Pancreas (tissue), 10 donors: ENCODE data around the gene CDH13. TPM values are rescaled to one million over a fixed set of nuclear protein-coding genes. Genes with fewer than 3 reads are reported as not detected.

ENCODE experiments used
- ATAC-seq, 4 donors: fragments of 200-7000 bp; cut with Tn5 transposase; one replicate each; pipeline versions ENCODE4 v1.8.0 to v1.9.1; 2020; ENCODE audit warnings: mild to moderate bottlenecking in 4 of 4, moderate library complexity in 4 of 4
- DNase-seq, 6 donors: peaks; one replicate each; pipeline ENCODE4 v3.0.0-alpha.2; 2020
- FAIRE-seq: peaks from 2 replicates; lab custom pipeline; 2012; peaks lifted over from hg19 to GRCh38; lab: Jason Lieb, UNC
- H3K27ac ChIP-seq, 4 donors: fragments of 200-600 bp; sonication (generic); 1 replicate in 3 of 4; 2 replicates in 1 of 4; pipeline versions ENCODE4 v1.5.0 to v1.8.0; 2020
- H3K27me3 ChIP-seq, 4 donors: fragments of 200-600 bp; one replicate each; pipeline ENCODE4 v1.8.0; 2021
- H3K36me3 ChIP-seq, 3 donors: fragments of 200-600 bp; sonication (generic) in 1 of 3; one replicate each; pipeline versions ENCODE4 v1.5.0 to v1.8.0; 2020 to 2021
- H3K4me1 ChIP-seq, 3 donors: fragments of 200-600 bp; one replicate each; pipeline ENCODE4 v1.8.0; 2021
- H3K4me3 ChIP-seq, 4 donors: fragments of 200-600 bp; sonication (generic) in 2 of 4; one replicate each; pipeline versions ENCODE4 v1.5.0 to v1.8.0; 2020 to 2021
- H3K9me3 ChIP-seq, 4 donors: fragments of 200-600 bp; one replicate each; pipeline ENCODE4 v1.8.0; 2021
- CTCF ChIP-seq, 4 donors: fragments of 200-600 bp; sonication (generic) in 3 of 4; IDR thresholded peaks; one replicate each; pipeline versions ENCODE4 v1.5.0 to v1.8.0; 2021; ENCODE audit warnings: antibody characterized with exemption in 4 of 4
- WGBS, 2 donors: extraction: QIAGEN DNeasy Blood & Tissue Kit; methylation state at CpG; one replicate each; pipeline ENCODE4 v1.1.7; 2013; 5-methylcytosine and 5-hydroxymethylcytosine counted together
- intact Hi-C, 3 donors: fragments of 100-400 bp; cut with DNase I; formaldehyde crosslinking; loops; one replicate each; pipeline versions ENCODE4 v1.11.1 to v1.14.2; 2022
- polyA plus RNA-seq, 2 donors: library from polyadenylated mRNA; stranded (reverse); fragments of 200-250 nt; gene quantifications; one replicate each; pipeline ENCODE4 v1.2.3, GENCODE V29; 2013
- total RNA-seq, 6 donors: library from RNA; stranded (reverse); fragmentation: NEBNext Ultra II Directional in 4 of 6; extraction: Animal tissue kit (Norgen Biotek cat#: 25700) in 4 of 6; gene quantifications; one replicate each; pipeline versions ENCODE4 v1.2.1 to v1.2.4, GENCODE V29; 2021 to 2023
- donor health status: healthy with polysubstance abuse.
- donor health status: DM: no; HTN: no; CAD: no; lungs with moderate emphysema.
- donor health status: DM: no; HTN: no; CAD: no.
- donor health status: control.
- donor health status: control.
- donor health status: Bipolar disorder and iron deficiency.
- donor health status: DM: yes; HTN: yes; CAD: no.
- donor health status: DM: no; HTN: no; CAD: no.
- donor health status: DM: no; HTN: no; CAD: no.
- donor health status: DM: yes; HTN: yes; CAD: no.

Gene CDH13
- total and polyA plus RNA-seq, 8 donors = 0.12 to 1.0 (median 0.37) TPM

- no peak for TF ChIP-seq CTCF (IDR thresholded peaks at IDR 0.05)
Measured at GRCh38 chr16:83606486-83607030, 979.8 kb downstream of the CDH13 start.

GRCh38 chr16:83609178-83609577 is 982.4 kb downstream of the CDH13 start:
- Histone ChIP-seq H3K36me3 (no peaks in the 10 kb centered on the region), H3K4me3 (no peak overlapping the region), H3K27ac (no peak overlapping the region), H3K27me3 (no peaks in the 10 kb centered on the region), H3K4me1 (no peaks in the 10 kb centered on the region), H3K9me3 (no peaks in the 10 kb centered on the region)
- TF ChIP-seq CTCF (IDR thresholded peaks at IDR 0.05) = no peak
- 62 to 71% methylated on average over 4 of the region's 4 CpGs for WGBS, 2 donors
- intact Hi-C loops = no loop called here
- ATAC-seq = no peak
- no peak for FAIRE-seq
- no peak for DNase-seq

More at GRCh38 chr16:83606486-83607030, 979.8 kb downstream of the CDH13 start:
- Histone ChIP-seq H3K36me3 (no peaks in the 10 kb centered on the region), H3K27me3 (no peaks in the 10 kb centered on the region), H3K4me1 (no peaks in the 10 kb centered on the region), H3K27ac (no peak overlapping the region), H3K9me3 (no peaks in the 10 kb centered on the region), H3K4me3 (no peak overlapping the region)
- no peak for FAIRE-seq
- WGBS, 2 donors = 58 to 62% methylated on average over 7 of the region's 7 CpGs
- DNase-seq = no peak
- intact Hi-C loops = no loop called here
- ATAC-seq = no peak

GRCh38 chr16:83615141-83615952 is 988.6 kb downstream of the CDH13 start:
- WGBS, 2 donors = 46 to 58% methylated on average over 7 of the region's 7 CpGs
- ATAC-seq (no peak), FAIRE-seq (no peak), DNase-seq (no peak)
- intact Hi-C loops = no loop called here
- Histone ChIP-seq H3K36me3 (no peaks in the 10 kb centered on the region), H3K4me1 (no peaks in the 10 kb centered on the region), H3K27ac (no peak overlapping the region), H3K27me3 (peaks cover 0 to 5% (median 0%) of the 10 kb centered on the region in 4 donors), H3K9me3 (no peaks in the 10 kb centered on the region), H3K4me3 (no peak overlapping the region)
- TF ChIP-seq CTCF (IDR thresholded peaks at IDR 0.05) = no peak

- H3K27ac ChIP-seq = no peak overlapping the region
- 58 to 74% methylated on average over 8 of the region's 8 CpGs for WGBS, 2 donors
- FAIRE-seq (no peak), ATAC-seq (no peak), DNase-seq (no peak)
- no peaks in the 10 kb centered on the region for H3K4me1 ChIP-seq
- H3K4me3 ChIP-seq = no peak overlapping the region
- H3K27me3 ChIP-seq = peaks cover 0 to 5% (median 0%) of the 10 kb centered on the region in 4 donors
- no peaks in the 10 kb centered on the region for H3K9me3 ChIP-seq
- intact Hi-C loops = no loop called here
- TF ChIP-seq CTCF (IDR thresholded peaks at IDR 0.05) = no peak
- no peaks in the 10 kb centered on the region for H3K36me3 ChIP-seq
Measured at GRCh38 chr16:83615953-83616350, 989.2 kb downstream of the CDH13 start.
